Measurements from ENCODE around the gene POLR3G.

GRCh38 chr5:90437663-90438062 lies 37.0 kb upstream of the POLR3G start:
- TF ChIP-seq POLR2A (IDR thresholded peaks at IDR 0.05) (no peak), CTCF (IDR thresholded peaks at IDR 0.05) (no peak), EP300 (IDR thresholded peaks at IDR 0.05) (no peak)
